Measurements from ENCODE around the gene COPS2. TPM values are rescaled to one million over a fixed set of nuclear protein-coding genes. Genes with fewer than 3 reads are reported as not detected.

Gene COPS2
- total and polyA plus RNA-seq, 2 of the 13 experiments (the other 11 are each of a cell fraction or from before 2014, with no cell fraction given), result 37.8 to 66.3 TPM

DNA sequence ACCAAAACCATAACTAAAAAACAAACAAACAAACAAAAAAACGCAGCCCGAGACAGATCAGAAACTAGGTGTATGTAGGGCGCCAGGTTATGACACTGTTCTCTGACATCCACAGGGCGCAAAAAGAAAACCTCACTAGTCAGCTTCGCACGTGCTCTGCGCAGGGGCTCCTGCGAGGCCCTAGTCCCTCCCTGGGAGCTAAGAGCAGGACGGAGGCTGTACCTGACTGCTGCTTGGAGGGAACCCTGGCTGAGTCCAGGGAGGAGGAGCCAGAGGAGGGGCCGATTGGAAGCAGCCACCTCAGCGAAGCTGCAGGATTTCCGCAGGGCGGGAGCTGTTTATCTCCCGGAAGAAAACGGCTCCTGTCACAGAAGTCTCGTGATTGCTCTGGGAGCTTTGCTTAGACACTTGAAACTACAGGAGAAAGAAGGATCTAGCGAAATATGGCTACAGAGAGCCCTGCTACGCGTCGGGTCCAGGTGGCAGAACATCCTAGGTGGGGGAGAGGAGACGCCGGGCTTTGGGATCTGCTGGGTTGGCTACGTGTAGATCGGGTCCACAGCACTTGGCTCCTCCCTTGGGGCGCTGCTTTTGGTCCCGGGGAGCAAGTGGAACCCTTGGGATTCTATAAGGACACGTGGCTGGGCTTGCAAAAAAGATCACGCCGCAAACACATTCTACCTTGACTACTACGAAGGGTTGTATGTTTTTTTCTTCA lies 14.6 kb upstream of the COPS2 start, which contains the start of gene GALK2 (continued):
- no peak for TF ChIP-seq KIAA2018 (CRISPR knock-in tag; IDR thresholded peaks at IDR 0.05; ENCODE audit: borderline replicate concordance)
- no peak for TF ChIP-seq ZNF33A (CRISPR knock-in tag; IDR thresholded peaks at IDR 0.05; ENCODE audit: borderline replicate concordance)
- no peak for TF ChIP-seq PCBP1 (IDR thresholded peaks at IDR 0.05; ENCODE audit: borderline replicate concordance, low read depth, low read length)
- TF ChIP-seq SIX1 (CRISPR knock-in tag; IDR thresholded peaks at IDR 0.05; ENCODE audit: borderline replicate concordance), result no peak
- TF ChIP-seq GPN1 (CRISPR knock-in tag; IDR thresholded peaks at IDR 0.05; ENCODE audit: borderline replicate concordance), result no peak
- no peak for TF ChIP-seq KLF12 (CRISPR knock-in tag; IDR thresholded peaks at IDR 0.05; ENCODE audit: borderline replicate concordance)
- TF ChIP-seq, protein P1, sequence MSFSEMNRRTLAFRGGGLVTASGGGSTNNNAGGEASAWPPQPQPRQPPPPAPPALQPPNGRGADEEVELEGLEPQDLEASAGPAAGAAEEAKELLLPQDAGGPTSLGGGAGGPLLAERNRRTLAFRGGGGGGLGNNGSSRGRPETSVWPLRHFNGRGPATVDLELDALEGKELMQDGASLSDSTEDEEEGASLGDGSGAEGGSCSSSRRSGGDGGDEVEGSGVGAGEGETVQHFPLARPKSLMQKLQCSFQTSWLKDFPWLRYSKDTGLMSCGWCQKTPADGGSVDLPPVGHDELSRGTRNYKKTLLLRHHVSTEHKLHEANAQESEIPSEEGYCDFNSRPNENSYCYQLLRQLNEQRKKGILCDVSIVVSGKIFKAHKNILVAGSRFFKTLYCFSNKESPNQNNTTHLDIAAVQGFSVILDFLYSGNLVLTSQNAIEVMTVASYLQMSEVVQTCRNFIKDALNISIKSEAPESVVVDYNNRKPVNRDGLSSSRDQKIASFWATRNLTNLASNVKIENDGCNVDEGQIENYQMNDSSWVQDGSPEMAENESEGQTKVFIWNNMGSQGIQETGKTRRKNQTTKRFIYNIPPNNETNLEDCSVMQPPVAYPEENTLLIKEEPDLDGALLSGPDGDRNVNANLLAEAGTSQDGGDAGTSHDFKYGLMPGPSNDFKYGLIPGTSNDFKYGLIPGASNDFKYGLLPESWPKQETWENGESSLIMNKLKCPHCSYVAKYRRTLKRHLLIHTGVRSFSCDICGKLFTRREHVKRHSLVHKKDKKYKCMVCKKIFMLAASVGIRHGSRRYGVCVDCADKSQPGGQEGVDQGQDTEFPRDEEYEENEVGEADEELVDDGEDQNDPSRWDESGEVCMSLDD (CRISPR knock-in tag; IDR thresholded peaks at IDR 0.05; ENCODE audit: borderline replicate concordance), result no peak
- TF ChIP-seq SMYD3 (CRISPR knock-in tag; IDR thresholded peaks at IDR 0.05), result no peak
- TF ChIP-seq SMARCC2 (IDR thresholded peaks at IDR 0.05), result no peak
- no peak for TF ChIP-seq ZNF367 (CRISPR knock-in tag; IDR thresholded peaks at IDR 0.05; ENCODE audit: borderline replicate concordance)
- TF ChIP-seq ZSCAN20 (CRISPR knock-in tag; IDR thresholded peaks at IDR 0.05; ENCODE audit: borderline replicate concordance), result no peak
- TF ChIP-seq SATB2 (CRISPR knock-in tag; IDR thresholded peaks at IDR 0.05), result no peak
- TF ChIP-seq ZNF691 (CRISPR knock-in tag; IDR thresholded peaks at IDR 0.05; ENCODE audit: borderline replicate concordance, low read depth), result no peak
- no peak for TF ChIP-seq SP2 (CRISPR knock-in tag; IDR thresholded peaks at IDR 0.05)
- peak; percentile 73 for TF ChIP-seq HOXA3 (CRISPR knock-in tag; IDR thresholded peaks at IDR 0.05)
- peak; percentile 73 for TF ChIP-seq GABPB1 (CRISPR knock-in tag; IDR thresholded peaks at IDR 0.05)

Measured in HepG2 (cell line).